ENCODE data around the gene MEX3A.
A peak's percentile ranks its signal among the peaks of the same experiment; 100 is the strongest.

Gene MEX3A

GRCh38 chr1:156102633-156103511, 20.6 kb upstream of the MEX3A start:
- no peak for DNase-seq

- DNase-seq = no peak
Observed at GRCh38 chr1:156101880-156102279, 19.6 kb upstream of the MEX3A start.

GRCh38 chr1:156100205-156100995, 18.1 kb upstream of the MEX3A start:
- peak; percentile 47 for DNase-seq

DNA sequence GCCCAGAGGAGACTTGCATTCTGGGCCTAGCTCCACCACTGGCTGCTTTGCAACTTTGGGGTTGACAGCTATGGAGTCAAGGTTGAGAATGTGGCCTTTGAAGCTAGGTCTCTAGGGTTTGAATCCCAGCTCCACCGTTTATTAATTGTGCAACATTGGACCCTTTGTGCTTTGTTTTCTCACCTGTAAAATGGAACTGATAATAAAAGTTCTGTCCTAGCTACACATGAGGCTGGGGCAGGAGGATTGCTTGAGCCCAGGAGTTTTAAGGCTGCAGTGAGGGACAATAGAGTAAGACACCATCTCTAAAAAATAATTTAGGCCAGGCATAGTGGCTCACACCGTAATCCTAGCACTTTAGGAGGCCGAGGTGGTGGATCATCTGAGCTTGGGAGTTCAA, 17.0 kb upstream of the MEX3A start:
- no peak for DNase-seq

DNA sequence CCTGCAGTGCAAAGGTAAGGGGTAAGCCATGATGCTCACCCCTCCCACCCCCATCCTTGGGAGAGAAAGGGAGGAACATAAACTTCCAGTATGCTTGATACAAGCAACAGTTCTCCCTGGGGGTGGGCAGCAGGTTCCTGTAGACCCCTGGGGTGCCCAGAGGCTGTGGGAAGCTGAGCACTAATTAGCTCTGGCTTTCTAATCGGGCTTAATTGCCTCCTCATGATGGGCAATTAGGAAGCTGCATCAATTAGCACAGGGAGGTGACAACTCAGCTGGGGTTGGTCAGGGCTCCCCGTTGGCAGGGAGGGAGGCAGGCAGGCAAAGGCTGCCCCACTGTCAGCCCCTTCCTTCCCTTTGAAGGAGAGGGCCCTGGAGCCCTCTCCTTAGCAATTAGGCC, 16.5 kb upstream of the MEX3A start:
- no peak for DNase-seq

- DNase-seq = no peak
Observed at GRCh38 chr1:156097499-156098178, 15.4 kb upstream of the MEX3A start.

GRCh38 chr1:156096640-156097391, 14.6 kb upstream of the MEX3A start:
- peak; percentile 96 for DNase-seq

GRCh38 chr1:156095906-156096508, 13.7 kb upstream of the MEX3A start:
- no peak for DNase-seq

GRCh38 chr1:156091610-156092009, 9.3 kb upstream of the MEX3A start:
- no peak for DNase-seq

GRCh38 chr1:156090840-156091188, 8.5 kb upstream of the MEX3A start:
- peak; percentile 92 for DNase-seq

- no peak for DNase-seq
Observed at GRCh38 chr1:156090138-156090839, 8.0 kb upstream of the MEX3A start.

DNA sequence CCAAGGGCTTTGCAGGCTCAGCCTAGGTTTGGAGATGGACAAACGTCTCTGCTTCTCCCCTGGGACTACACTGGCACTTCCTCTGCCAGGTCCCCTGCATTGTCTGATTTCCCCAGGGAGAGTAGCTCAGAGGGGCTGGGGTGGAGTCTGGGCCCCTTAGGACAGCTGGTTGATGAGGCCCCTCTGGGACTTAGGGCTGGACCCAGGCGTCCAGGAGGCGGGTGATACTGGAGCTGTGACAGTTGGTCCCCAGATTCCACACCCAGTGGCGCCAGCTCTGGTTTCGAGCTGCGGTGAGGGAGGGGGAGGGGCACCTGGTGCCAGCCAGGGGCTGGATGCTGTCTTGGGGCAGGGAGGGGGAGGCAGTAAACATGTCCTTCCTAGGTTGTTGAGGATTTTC, 7.4 kb upstream of the MEX3A start:
- peak; percentile 45 for DNase-seq

DNA sequence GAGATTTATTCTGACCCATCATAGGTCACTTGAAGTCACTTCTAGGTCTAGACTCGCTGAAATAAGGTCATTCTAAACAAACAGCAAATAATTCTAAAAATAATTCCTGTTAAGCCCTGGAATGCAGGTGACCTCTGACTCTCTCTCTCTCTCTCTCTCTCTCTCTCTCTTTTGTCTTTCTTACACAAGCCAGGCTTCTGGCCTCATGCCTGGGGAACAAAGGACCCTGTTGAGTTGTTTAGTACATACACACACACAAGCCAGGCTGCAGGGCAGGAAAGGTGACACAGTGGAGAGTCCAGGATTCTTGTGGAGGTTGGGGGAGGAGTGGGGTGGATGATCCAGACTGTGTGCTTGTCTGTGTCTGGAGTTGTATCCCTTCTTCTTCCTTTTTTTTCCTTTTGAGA, 4.0 kb upstream of the MEX3A start:
- DNase-seq = no peak

- DNase-seq = no peak
Observed at GRCh38 chr1:156083800-156084790, 1.8 kb upstream of the MEX3A start.

GRCh38 chr1:156081917-156082308, 352 bp downstream of the MEX3A start:
- peak; percentile 58 for DNase-seq

DNA sequence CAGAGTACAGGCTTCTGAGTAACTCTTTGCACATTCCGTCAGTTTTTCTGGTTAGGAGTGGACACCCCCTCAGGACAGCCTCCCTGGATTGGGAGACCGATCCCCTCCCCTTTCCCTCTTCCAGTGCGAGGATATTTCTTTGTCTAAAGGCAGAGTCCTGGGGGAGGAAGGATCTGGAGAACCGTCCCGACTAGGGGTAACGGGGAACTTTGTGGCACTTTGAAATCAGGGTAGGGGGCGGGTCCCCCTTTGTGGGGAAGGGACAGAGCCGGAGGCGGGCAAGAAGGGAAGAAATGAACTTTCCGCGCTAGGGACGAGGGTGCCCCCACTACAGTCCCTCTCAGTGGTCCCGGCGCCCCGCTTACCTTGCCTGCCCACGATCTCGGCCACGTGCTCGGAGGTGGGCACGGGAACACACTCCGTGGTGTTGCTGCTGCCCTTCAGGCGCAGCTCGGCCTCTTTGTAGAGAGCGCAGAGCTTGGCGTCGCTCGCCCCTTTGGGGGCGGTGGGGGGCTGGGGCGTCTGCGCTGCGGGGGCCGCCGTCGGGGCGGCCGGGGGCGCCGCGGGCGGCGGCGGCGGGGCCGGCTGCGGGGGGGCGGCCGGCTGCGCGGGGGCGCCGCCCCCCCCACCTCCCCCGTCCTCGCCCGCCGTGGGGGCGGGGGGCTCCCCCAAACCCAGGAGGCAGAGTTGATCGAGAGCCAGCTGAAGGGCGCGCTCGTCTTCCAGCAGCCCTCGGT, 917 bp downstream of the MEX3A start:
- DNase-seq = no peak

- DNase-seq = no peak
Observed at GRCh38 chr1:156080863-156081179, 1.4 kb downstream of the MEX3A start.

GRCh38 chr1:156080241-156080862, 1.9 kb downstream of the MEX3A start:
- no peak for DNase-seq

DNA sequence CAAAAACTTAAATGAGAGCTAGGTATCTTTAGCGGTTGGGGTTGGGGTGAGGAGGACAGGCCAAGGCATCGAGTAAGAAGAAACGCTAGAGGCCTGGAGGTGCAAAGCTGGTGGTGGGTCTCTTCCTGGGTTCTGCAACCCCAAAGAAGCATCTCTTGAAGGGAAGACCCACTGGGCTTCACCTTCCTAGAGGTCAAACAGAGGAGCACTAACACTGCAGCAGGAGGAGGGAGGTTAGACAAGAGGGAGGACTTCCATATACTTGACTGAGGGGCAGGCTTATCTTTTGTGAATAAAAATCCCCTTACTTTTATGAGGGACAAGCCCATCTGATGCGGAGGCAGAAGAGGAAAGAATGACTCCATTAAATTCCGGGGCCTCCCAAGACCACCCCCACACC, 2.5 kb downstream of the MEX3A start:
- no peak for DNase-seq

Data from NCI-H1694 (cell line).